ENCODE results near the gene RSPO3. TPM values are rescaled to one million over a fixed set of nuclear protein-coding genes. Genes with fewer than 3 reads are reported as not detected.

RSPO3 gene
- total RNA-seq, 1 donor from 2014 or later, result 8.0 TPM

GRCh38 chr6:127110712-127111111 is 7.8 kb upstream of the RSPO3 start:
- intact Hi-C loops (cut with DNase I), result no loop called here
- Histone ChIP-seq H3K4me1 (no peaks in the 10 kb centered on the region), H3K9me3 (no peaks in the 10 kb centered on the region), H3K4me3 (no peak overlapping the region), H3K27ac (no peak overlapping the region), H3K36me3 (no peaks in the 10 kb centered on the region), H3K27me3 (ENCODE audit: low read depth) (no peaks in the 10 kb centered on the region)
- TF ChIP-seq CTCF (IDR thresholded peaks at IDR 0.05), result no peak
- ATAC-seq, result no peak
- no peak for DNase-seq

- no peaks in the 10 kb centered on the region for H3K27me3 ChIP-seq (ENCODE audit: low read depth)
- no peak overlapping the region for H3K4me3 ChIP-seq
- H3K27ac ChIP-seq, result no peak overlapping the region
- no peaks in the 10 kb centered on the region for H3K4me1 ChIP-seq
- no peak for ATAC-seq
- no peaks in the 10 kb centered on the region for H3K9me3 ChIP-seq
- no peak for TF ChIP-seq CTCF (IDR thresholded peaks at IDR 0.05)
- intact Hi-C loops (cut with DNase I), result no loop called here
- H3K36me3 ChIP-seq, result no peaks in the 10 kb centered on the region
- no peak for DNase-seq
These were observed 6.9 kb upstream of the RSPO3 start for GRCh38 chr6:127111526-127111925.

- Histone ChIP-seq H3K27me3 (ENCODE audit: low read depth) (peaks cover 11% of the 10 kb centered on the region), H3K9me3 (no peaks in the 10 kb centered on the region), H3K4me1 (peaks cover 5% of the 10 kb centered on the region), H3K27ac (no peak overlapping the region), H3K4me3 (no peak overlapping the region), H3K36me3 (no peaks in the 10 kb centered on the region)
- DNase-seq (no peak), ATAC-seq (no peak)
- TF ChIP-seq CTCF (IDR thresholded peaks at IDR 0.05), result no peak
- intact Hi-C loops (cut with DNase I), result no loop called here
These were observed 4.2 kb upstream of the RSPO3 start for GRCh38 chr6:127114214-127114760.

GRCh38 chr6:127115084-127115655 is 3.3 kb upstream of the RSPO3 start:
- Histone ChIP-seq H3K27ac (no peak overlapping the region), H3K9me3 (no peaks in the 10 kb centered on the region), H3K27me3 (ENCODE audit: low read depth) (peaks cover 19% of the 10 kb centered on the region), H3K4me1 (peaks cover 14% of the 10 kb centered on the region), H3K4me3 (no peak overlapping the region), H3K36me3 (no peaks in the 10 kb centered on the region)
- DNase-seq (no peak), ATAC-seq (no peak)
- TF ChIP-seq CTCF (IDR thresholded peaks at IDR 0.05), result no peak
- intact Hi-C loops (cut with DNase I), result no loop called here

- ATAC-seq, result no peak
- peaks cover 19% of the 10 kb centered on the region for H3K4me1 ChIP-seq
- no peaks in the 10 kb centered on the region for H3K9me3 ChIP-seq
- H3K27me3 ChIP-seq (ENCODE audit: low read depth), result peaks cover 25% of the 10 kb centered on the region
- intact Hi-C loops (cut with DNase I), result no loop called here
- DNase-seq, result no peak
- no peak overlapping the region for H3K4me3 ChIP-seq
- H3K27ac ChIP-seq, result no peak overlapping the region
- no peak for TF ChIP-seq CTCF (IDR thresholded peaks at IDR 0.05)
- no peaks in the 10 kb centered on the region for H3K36me3 ChIP-seq
These were observed 2.7 kb upstream of the RSPO3 start for GRCh38 chr6:127115746-127116145.

All from lower lobe of right lung (tissue), 2 donors.